Measurements from ENCODE around the gene MORN1.
A peak's percentile ranks its signal among the peaks of the same experiment; 100 is the strongest.

MORN1 gene

GRCh38 chr1:2385606-2386280 lies 5.6 kb downstream of the MORN1 start:
- DNase-seq (ENCODE audit: low spot score): no peak

DNA sequence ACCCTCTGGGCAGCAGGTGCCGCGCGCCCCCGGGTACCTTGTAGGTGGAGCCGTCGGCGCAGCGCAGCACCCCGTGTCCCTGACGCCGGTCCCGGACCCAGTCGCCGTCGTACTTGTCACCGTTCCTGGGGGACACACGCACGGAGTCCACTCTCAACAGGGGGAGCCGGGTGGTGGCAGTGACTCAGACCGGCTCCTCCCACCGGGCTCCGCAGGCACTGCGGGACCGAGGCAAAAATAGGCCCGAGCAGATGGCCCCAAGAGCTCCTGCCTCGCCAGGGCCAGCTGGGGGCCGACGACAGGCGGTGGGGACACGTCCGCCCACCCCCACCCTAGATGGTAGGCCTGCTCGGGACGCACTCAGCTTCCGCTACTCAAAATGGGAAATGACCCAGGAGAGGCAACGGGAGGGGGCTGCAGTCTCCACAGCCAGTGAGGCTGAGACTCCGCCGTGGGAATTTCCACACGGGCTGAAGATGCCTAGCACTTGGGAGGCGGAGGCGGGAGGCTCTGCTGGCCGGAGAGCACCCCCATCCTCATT lies 6.3 kb downstream of the MORN1 start:
- no peak for DNase-seq (ENCODE audit: low spot score)

DNA sequence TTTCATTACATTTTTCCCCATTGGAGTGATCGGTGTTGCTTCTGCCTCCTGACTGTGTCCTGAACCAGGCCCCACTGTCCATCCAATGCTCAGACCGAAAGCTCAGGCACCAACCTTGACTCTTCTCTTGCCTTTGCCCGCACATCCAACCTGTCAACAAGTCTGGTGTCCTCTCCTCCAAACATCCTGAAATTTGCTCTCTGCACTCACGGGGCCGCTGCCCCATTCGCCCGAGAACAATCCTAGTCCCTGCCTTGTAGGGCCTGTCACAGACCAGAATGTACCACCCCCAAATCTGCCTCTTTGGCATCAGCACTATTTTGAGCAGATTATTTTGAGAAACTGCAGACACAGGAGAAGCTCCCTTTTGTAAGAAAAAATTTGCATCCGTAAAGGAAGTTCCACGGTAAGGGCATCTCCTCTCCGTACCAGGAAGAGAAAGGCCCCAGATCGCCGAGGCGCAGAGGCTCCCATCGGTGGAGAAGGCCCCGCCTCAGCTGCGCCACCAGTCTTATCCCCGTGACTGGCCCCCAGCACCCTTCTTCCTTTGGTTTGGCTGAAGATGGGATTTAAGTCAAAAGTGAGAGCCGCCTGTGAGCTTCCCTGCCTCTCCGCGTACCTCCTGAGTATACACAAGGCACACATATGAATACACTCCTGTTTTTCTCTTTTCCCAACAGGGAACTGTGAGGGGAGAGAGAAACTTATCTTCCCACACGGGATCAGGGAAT lies 7.1 kb downstream of the MORN1 start:
- DNase-seq (ENCODE audit: low spot score): no peak

- no peak for DNase-seq (ENCODE audit: low spot score)
Observed at GRCh38 chr1:2383576-2383975, 7.8 kb downstream of the MORN1 start.

GRCh38 chr1:2382621-2383361 lies 8.6 kb downstream of the MORN1 start:
- DNase-seq (ENCODE audit: low spot score): peak; percentile 73

DNA sequence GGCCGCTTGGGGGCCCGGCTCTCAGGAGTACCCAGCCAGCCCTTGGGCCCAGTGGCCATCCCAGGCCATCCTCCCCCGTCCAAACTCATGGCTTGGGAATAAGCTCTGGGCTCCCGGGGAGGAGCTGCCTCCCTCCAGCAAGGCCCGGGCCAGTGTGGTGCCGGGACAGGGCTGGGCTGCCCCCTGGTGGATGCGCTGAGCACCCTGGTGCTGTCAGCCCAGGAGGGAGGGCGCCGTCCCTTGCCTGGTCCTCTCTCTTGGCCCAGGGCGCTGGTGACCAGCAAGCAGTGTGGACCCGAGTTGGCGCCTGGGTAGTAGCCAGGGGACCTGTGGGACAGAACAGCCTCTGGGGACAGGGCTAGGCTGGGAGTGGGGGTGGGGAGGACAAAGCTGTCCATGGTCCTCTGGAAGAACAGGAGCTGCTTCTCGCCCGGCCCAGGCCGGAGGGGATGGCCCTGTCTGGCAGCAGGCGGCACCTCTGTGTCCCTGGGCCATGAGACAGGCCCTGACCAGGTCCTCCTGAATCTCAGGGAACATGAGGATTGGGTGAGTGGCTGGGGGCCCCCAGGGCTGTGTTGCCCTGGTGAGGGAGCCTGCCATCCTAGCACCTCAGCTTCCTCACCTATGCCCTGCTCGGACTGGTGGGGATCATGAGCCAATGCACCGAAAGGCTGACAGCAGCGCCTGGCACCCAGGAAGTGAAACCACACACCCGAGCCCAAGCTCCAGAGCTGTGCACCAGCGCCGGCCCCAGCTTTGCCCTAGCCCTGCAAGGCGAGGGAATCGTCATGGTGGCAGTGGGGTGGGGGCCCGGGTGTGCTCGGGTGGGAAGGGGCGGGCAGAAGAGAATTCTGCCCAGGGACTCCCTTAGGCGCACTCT lies 9.4 kb downstream of the MORN1 start:
- DNase-seq (ENCODE audit: low spot score): peak; percentile 89

DNA sequence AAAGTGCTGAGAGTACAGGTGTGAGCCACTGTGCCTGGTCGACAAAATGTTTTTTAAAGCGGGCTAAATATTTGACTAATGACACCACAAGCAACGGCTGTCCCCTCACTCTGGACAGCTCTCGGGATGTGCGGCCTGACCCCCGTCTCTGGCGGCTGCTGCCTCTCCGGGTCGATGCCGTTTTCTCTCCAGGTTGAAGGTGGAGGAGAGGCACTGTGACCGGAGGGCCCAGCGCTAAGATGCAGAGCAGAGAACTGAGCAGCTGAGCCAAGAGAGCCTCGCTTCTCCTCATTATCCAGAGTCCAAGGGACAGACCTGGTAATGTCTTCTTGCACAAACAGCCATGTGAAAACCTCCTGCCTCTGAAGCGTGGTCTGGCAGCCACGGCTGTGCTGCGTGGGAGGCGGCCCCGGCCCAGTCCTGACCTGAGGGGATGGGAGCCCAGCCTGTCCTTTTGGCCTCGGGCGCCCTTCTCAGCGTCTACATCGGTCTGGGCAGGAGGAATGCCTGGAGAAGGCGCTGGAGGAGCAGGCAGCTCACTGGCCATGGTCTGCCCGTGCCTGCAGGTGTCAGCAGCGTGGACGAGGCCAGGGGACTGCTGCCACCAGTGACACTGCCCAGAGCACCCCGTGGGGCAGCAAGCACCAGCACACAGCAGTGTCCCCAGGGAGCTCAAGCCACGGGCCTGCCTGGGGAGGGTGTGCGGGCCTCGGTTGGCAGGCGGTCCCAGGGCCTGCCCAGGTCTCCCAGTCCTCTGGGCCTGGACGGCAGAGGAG lies 10.3 kb downstream of the MORN1 start:
- DNase-seq (ENCODE audit: low spot score): no peak

GRCh38 chr1:2379733-2380404 lies 11.5 kb downstream of the MORN1 start:
- DNase-seq (ENCODE audit: low spot score): no peak

DNA sequence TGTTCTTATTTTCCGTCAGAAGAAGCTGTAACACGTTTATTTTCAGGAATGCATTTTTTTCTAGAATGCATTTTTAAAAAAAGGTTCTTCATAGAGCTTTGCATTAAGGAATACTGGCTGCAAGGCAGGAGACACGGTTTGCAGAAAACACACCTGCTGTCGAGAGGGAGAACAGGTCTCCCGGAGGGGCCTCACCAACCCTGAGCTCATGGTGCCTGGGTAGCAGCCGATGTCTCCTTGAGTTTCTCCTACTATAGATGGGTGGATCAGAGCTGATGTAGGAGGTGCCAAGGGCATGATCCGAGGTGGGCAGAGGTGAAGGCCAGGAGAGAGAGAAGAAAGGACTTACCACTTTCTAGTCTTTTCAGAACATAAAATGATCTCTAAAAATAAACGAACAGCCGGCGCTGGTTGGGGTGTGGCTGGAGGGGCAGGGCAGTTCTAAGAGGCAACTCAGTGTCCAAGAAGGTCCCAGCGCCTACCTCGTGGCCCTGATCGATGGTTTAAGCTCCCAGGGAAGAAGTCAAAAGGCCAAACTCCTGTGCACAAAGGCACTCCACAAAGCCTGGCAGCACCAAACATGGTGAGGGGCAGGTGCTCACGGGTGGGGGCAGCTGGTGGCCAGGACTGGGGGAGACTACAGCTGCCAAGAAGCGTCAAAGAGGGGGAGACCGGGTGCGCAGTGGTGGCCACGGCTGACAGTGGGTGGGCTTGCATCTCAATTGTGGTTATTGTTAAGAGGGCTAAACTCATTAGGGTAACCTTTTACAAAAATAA lies 12.2 kb downstream of the MORN1 start:
- DNase-seq (ENCODE audit: low spot score): no peak

DNA sequence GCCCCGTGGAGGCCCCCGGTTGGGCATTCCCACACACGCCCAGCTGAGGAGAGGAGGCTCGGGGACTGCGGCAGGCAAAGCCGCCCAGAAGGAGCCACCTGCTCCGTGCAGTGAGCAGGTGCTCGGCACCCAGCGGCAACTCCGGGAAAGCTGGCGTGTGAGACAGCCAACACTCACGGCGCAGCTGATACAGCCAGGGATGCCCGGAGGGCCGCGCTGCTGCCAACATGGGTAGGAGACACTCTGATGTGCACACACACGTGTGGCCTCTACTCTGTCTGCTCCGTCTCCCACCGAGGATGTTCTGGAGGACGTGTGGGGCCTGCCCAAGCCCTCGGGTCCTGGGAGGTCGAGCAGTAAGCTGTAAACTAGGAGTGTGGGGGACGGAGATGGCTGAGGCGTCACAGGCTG lies 12.9 kb downstream of the MORN1 start:
- no peak for DNase-seq (ENCODE audit: low spot score)

DNA sequence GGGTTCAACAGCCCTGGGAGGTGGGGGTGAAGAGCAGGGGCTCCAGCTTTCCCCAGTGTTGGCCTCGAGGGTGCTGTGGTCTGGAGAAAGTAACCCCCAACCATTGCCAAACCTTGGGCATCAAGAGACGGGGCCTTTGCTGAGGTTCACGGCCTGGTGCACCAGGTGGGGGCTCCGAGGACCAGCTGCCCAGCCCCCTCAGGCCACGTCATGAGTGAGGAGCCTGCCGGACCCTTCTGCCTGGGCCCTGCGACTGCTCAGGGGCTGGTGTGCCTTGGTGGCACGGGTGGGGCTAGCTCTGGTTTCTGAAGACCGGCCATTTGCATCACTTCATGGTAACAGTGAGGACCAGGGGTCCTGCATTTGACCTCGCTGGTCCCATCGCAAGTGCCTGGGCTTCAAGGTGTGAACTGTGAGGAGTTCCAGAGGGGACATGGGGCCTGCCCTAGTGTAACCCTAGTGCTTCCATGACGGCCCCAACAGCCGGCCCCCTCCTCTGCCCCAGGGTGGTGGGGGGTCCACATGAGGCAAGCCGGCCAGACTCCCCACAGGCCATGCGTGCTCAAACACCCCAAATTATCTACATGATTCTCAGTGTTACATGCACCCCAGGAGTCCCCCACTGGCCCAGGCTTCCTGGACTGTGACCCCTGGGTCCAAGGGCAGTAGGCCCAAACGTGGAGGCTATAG lies 13.5 kb downstream of the MORN1 start:
- no peak for DNase-seq (ENCODE audit: low spot score)

GRCh38 chr1:2376931-2377672 lies 14.3 kb downstream of the MORN1 start:
- no peak for DNase-seq (ENCODE audit: low spot score)

- no peak for DNase-seq (ENCODE audit: low spot score)
Observed at GRCh38 chr1:2376261-2376741, 15.1 kb downstream of the MORN1 start.

DNA sequence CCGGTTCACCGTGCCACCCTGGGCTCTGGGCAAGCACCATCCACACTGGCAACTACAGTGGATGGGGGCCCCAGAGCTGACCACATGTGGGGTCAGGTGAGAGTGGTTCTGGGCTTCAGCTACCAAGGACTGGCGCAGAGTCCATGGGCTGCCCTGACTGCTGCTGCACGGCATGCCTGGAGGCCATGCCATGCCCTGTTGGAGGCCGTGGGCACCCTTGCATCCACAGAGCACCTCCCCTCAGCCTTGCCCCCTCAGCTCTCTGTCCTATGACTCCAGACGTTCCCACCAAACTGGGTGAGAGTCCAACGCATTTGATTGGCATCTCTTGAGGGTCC lies 15.5 kb downstream of the MORN1 start:
- no peak for DNase-seq (ENCODE audit: low spot score)

DNA sequence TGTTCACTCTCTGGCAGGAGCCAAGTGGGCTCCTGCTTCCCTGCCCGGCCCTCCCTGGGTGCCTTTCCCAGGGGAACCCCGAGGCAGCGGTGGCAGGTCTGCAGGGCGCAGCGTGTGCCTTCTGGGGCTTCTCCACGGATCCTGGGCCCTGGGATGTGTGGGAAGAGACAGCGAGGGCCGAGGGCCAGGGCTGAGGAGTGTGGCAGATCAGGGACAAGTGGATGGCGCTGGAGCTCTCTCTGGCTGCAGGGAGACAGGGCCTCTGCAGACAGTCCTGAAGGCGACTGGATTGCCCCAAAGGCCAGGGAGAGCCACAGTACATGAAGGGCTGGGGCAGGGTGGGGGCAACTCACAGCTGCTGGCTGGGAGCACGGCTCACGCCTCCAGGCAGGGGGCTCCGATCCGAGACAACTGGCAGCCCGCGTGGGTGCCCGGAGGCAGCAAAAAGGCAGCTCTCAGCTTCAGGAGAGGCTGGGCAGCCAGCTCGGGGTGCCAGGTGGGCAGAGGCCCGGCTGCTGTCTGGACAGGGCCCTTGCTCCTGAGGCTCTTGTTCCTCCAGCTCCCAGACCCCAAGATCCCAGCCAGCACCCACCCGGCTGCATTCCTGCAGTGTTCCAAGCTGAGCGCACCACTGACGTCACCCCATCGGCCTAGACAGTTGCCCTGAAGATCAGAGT lies 16.0 kb downstream of the MORN1 start:
- DNase-seq (ENCODE audit: low spot score): no peak

DNA sequence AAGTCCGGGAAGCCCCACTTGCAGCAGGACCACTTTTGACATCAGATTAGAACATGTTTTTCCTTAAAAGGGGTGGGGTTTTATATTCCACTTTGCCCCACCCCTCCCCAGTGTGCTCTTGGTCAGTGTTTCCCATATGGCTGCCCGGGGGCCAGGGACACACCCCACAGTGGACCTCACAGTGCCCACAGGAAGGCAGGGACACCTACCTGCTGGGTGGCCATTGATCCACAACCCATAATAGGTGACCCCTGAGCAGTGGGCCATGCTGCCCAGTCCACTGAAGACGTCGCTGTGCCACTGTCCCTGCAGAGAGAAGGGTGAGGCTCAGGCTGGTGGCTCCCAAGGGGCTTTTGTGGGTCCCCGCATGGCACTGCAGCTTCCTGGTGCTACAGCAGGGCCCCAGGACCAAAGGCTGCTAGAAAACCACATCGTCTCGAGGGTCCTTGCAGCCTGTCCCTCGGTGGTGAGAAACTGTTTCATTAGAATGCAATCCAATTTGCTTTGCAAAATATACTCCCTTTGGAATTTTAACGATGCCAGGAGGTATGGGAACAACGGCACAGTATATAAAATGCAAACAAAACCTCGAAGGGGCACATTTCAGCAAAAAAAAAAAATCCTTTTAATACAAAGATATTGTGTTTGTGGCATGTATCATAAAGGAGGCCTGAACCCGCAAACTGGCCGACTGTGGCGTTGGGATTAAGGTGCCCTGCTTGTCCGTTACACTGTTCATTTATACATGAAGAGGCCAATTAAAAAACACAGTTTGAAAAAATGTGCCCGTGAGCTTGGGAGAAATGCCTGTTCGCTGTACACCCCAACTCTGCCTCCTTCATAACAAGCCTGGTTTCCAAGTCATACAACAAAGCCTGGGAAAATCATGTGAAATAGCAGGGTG lies 16.9 kb downstream of the MORN1 start:
- no peak for DNase-seq (ENCODE audit: low spot score)
